Kidney (tissue), 14 donors: ENCODE results near the gene ESAM. TPM values are rescaled to one million over a fixed set of nuclear protein-coding genes. Genes with fewer than 3 reads are reported as not detected.

ENCODE experiments used
- DNase-seq, 5 donors: peaks; one replicate each; pipeline ENCODE4 v3.0.0-alpha.2; 2013 to 2020
- FAIRE-seq: peaks from 2 replicates; lab custom pipeline; 2012; peaks lifted over from hg19 to GRCh38; lab: Jason Lieb, UNC
- H3K27ac ChIP-seq, 2 donors: one replicate each; pipeline ENCODE4 v1.7.0; 2013; ENCODE audit warnings: low read depth in 2 of 2, low read length in 2 of 2, inconsistent platforms in 1 of 2
- H3K27me3 ChIP-seq: one replicate; pipeline ENCODE4 v1.7.1; 2013; ENCODE audit warnings: low read length, inconsistent platforms; ENCODE audit not compliant: control insufficient read depth, insufficient read depth
- H3K36me3 ChIP-seq, 3 donors: one replicate each; pipeline versions ENCODE4 v1.7.0 to v1.7.1; 2013; ENCODE audit warnings: low read length in 3 of 3, control low read depth in 1 of 3, inconsistent platforms in 1 of 3; ENCODE audit not compliant: insufficient read depth in 3 of 3, control insufficient read depth in 2 of 3
- H3K4me1 ChIP-seq, 3 donors: one replicate each; pipeline versions ENCODE4 v1.7.0 to v1.7.1; 2013; ENCODE audit warnings: low read length in 3 of 3, inconsistent platforms in 1 of 3, low read depth in 1 of 3; ENCODE audit not compliant: control insufficient read depth in 2 of 3, insufficient read depth in 2 of 3
- H3K4me3 ChIP-seq, 3 donors: one replicate each; pipeline versions ENCODE4 v1.7.0 to v1.8.1; 2013; ENCODE audit warnings: low read length in 3 of 3, control low read depth in 1 of 3, inconsistent platforms in 1 of 3
- H3K9ac ChIP-seq, 3 donors: one replicate each; pipeline versions ENCODE4 v1.7.0 to v1.7.1; 2013; ENCODE audit warnings: low read length in 3 of 3, control low read depth in 1 of 3, inconsistent platforms in 1 of 3
- H3K9me3 ChIP-seq, 3 donors: one replicate each; pipeline versions ENCODE4 v1.7.0 to v1.7.1; 2013; ENCODE audit warnings: low read length in 3 of 3, control low read depth in 1 of 3, inconsistent platforms in 1 of 3; ENCODE audit not compliant: control insufficient read depth in 2 of 3, insufficient read depth in 1 of 3
- CTCF ChIP-seq: IDR thresholded peaks from 3 replicates; pipeline ENCODE4 v1.5.1; 2012; ENCODE audit warnings: mild to moderate bottlenecking, moderate library complexity, borderline replicate concordance; ENCODE audit not compliant: insufficient read depth; ENCODE audit errors: extremely low read depth
- intact Hi-C: fragments of 100-400 bp; cut with DNase I; formaldehyde crosslinking; loops from one replicate; pipeline ENCODE4 v1.11.1; 2022
- polyA plus RNA-seq: library from polyadenylated mRNA; stranded (reverse); fragments of 350-450 nt; fragmentation: Illumina TruSeq; extraction: RNeasy Lipid Tissue Mini Kit (QIAGEN cat#74804); gene quantifications from one replicate; pipeline ENCODE4 v1.2.3, GENCODE V29; 2014; ENCODE audit warnings: low read depth, low replicate concordance; ENCODE audit not compliant: insufficient read depth
- total RNA-seq: library from RNA; stranded (reverse); fragmentation: NEBNext Ultra II Directional; extraction: Animal tissue kit (Norgen Biotek cat#: 25700); gene quantifications from one replicate; pipeline ENCODE4 v1.2.1, GENCODE V29; 2021
- donor health status: control.
- donor health status: control.
- donor health status: control.
- donor health status: control.
- donor health status: control.
- donor health status: DM: yes; HTN: yes; CAD: no.
- donor health status: Normal renal cell carcinoma (clear cell type).

Gene ESAM
- total and polyA plus RNA-seq, 2 donors from 2014 or later: 63.0 to 85.8 TPM

- no peak for TF ChIP-seq CTCF
- H3K9me3 ChIP-seq: no peaks in the 10 kb centered on the region
- peak overlapping the region; percentile 30 to 72 (median 61) for H3K4me3 ChIP-seq
- DNase-seq: peak; percentile 47 to 85 (median 66)
- no peak for FAIRE-seq
- H3K4me1 ChIP-seq: peaks cover 6 to 21% (median 13%) of the 10 kb centered on the region in 3 donors
- intact Hi-C loops: loop anchor here (5.0 kb wide), 1 partner anchor 87 kb away; the partner anchor contains the start of genes SIAE and SPA17
- H3K9ac ChIP-seq: peak overlapping the region in 2 of 3 donors; percentile 51 to 76
- H3K27me3 ChIP-seq: peaks cover 26% of the 10 kb centered on the region
- peak overlapping the region; percentile 82 to 91 for H3K27ac ChIP-seq
- peaks cover 0 to 3% (median 0%) of the 10 kb centered on the region in 3 donors for H3K36me3 ChIP-seq
These were observed 2.6 kb downstream of the ESAM start for GRCh38 chr11:124759266-124760204.

GRCh38 chr11:124758355-124759265, 3.5 kb downstream of the ESAM start:
- peak; percentile 85 to 94 (median 92) for DNase-seq
- Histone ChIP-seq H3K4me3 (peak overlapping the region; percentile 2 to 72 (median 30)), H3K9me3 (no peaks in the 10 kb centered on the region), H3K27me3 (peaks cover 26% of the 10 kb centered on the region), H3K9ac (peak overlapping the region in 1 of 3 donors; percentile 76), H3K27ac (peak overlapping the region; percentile 67 to 91), H3K36me3 (peaks cover 0 to 3% (median 0%) of the 10 kb centered on the region in 3 donors), H3K4me1 (peaks cover 0 to 13% (median 4%) of the 10 kb centered on the region in 3 donors)
- peak; percentile 76 for TF ChIP-seq CTCF
- no peak for FAIRE-seq
- intact Hi-C loops: no loop called here

GRCh38 chr11:124757320-124757719, 4.8 kb downstream of the ESAM start:
- intact Hi-C loops: no loop called here
- H3K27ac ChIP-seq: no peak overlapping the region
- H3K4me1 ChIP-seq: peaks cover 0 to 11% (median 0%) of the 10 kb centered on the region in 3 donors
- H3K9me3 ChIP-seq: no peaks in the 10 kb centered on the region
- peaks cover 29% of the 10 kb centered on the region for H3K27me3 ChIP-seq
- no peak overlapping the region for H3K9ac ChIP-seq
- H3K4me3 ChIP-seq: no peak overlapping the region
- no peak for TF ChIP-seq CTCF
- H3K36me3 ChIP-seq: peaks cover 0 to 3% (median 0%) of the 10 kb centered on the region in 3 donors
- no peak for DNase-seq
- FAIRE-seq: no peak
